Heart right ventricle (tissue), 16 donors: ENCODE data around the gene ABITRAM. TPM values are rescaled to one million over a fixed set of nuclear protein-coding genes. Genes with fewer than 3 reads are reported as not detected.

Source experiments
- ATAC-seq, 8 donors: fragments of 200-7000 bp; cut with Tn5 transposase; one replicate each; pipeline ENCODE4 v1.9.1; 2020; ENCODE audit warnings: mild to moderate bottlenecking in 8 of 8, moderate library complexity in 8 of 8, moderate number of reproducible peaks in 1 of 8
- DNase-seq, 2 donors: peaks; one replicate each; pipeline ENCODE4 v3.0.0-alpha.2; 2020
- H3K27ac ChIP-seq, 10 donors: fragments of 200-600 bp; sonication (generic) in 2 of 10; one replicate each; pipeline versions ENCODE4 v1.5.0 to v1.8.0; 2020 to 2022; ENCODE audit warnings: mild to moderate bottlenecking in 3 of 10
- H3K27me3 ChIP-seq, 7 donors: fragments of 200-600 bp; one replicate each; pipeline ENCODE4 v1.8.0; 2021 to 2022; ENCODE audit warnings: mild to moderate bottlenecking in 2 of 7
- H3K36me3 ChIP-seq, 9 donors: fragments of 200-600 bp; sonication (generic) in 1 of 9; one replicate each; pipeline versions ENCODE4 v1.5.0 to v1.8.0; 2020 to 2022; ENCODE audit warnings: mild to moderate bottlenecking in 2 of 9
- H3K4me1 ChIP-seq, 9 donors: fragments of 200-600 bp; sonication (generic) in 1 of 9; one replicate each; pipeline versions ENCODE4 v1.5.0 to v1.8.0; 2020 to 2022; ENCODE audit warnings: mild to moderate bottlenecking in 4 of 9
- H3K4me3 ChIP-seq, 10 donors: fragments of 200-600 bp; sonication (generic) in 2 of 10; one replicate each; pipeline versions ENCODE4 v1.5.0 to v1.8.0; 2020 to 2022; ENCODE audit warnings: mild to moderate bottlenecking in 7 of 10, moderate library complexity in 2 of 10
- H3K9me3 ChIP-seq, 11 donors: fragments of 200-600 bp in 10 of 11; sonication (generic) in 2 of 11; one replicate each; pipeline versions ENCODE4 v1.5.0 to v1.8.0; 2013 to 2022; ENCODE audit warnings: mild to moderate bottlenecking in 2 of 11, control low read depth in 1 of 11, moderate library complexity in 1 of 11
- WGBS, 2 donors: extraction: QIAGEN DNeasy Blood & Tissue Kit; methylation state at CpG; one replicate each; pipeline ENCODE4 v1.1.7; 2013; ENCODE audit warnings: inconsistent platforms in 1 of 2; 5-methylcytosine and 5-hydroxymethylcytosine counted together
- intact Hi-C, 10 donors: fragments of 100-400 bp; cut with DNase I; formaldehyde crosslinking; loops; one replicate each; pipeline versions ENCODE4 v1.11.1 to v1.14.2; 2022
- polyA plus RNA-seq, 2 donors: library from polyadenylated mRNA; stranded (reverse); fragments of 200-250 nt; gene quantifications; one replicate each; pipeline ENCODE4 v1.2.3, GENCODE V29; 2013
- total RNA-seq, 10 donors: library from RNA; stranded (reverse); fragmentation: NEBNext Ultra II Directional in 3 of 10; extraction: Animal tissue kit (Norgen Biotek cat#: 25700) in 3 of 10; gene quantifications; one replicate each; pipeline versions ENCODE4 v1.2.1 to v1.2.4, GENCODE V29; 2021 to 2023
- TF ChIP-seq, protein P1 (sequence below), 9 donors: fragments of 200-600 bp; sonication (generic) in 2 of 9; IDR thresholded peaks; one replicate each; pipeline versions ENCODE4 v1.5.0 to v1.8.0; 2021 to 2022; ENCODE audit warnings: antibody characterized with exemption in 9 of 9, mild to moderate bottlenecking in 5 of 9, moderate library complexity in 1 of 9
- donor health status: Arrhythmogenic right ventricular cardiomyopathy.
- donor health status: ischemic (EF 13 %, LVEDD 7.1; RV severe dilation, severe dysfunction).
- donor health status: healthy with polysubstance abuse.
- donor health status: DM: no; HTN: yes; CAD: no.
- donor health status: DM: no; HTN: no; CAD: no.
- donor health status: ischemic (EF 25% LVEDD 6.9; RV normal size, moderate dysfunction).
- donor health status: ischemic (EF 25% LVEDD 5.7; RV mildly dilated, moderate dysfunction).
- donor health status: healthy.
- donor health status: DM: yes; HTN: yes; CAD: no.
- donor health status: Ischemic cardiomyopathy.
- donor health status: ischemic (EF 35%, LVEDD 5.7; RV mildly dilated, moderate dysfunction).
- donor health status: nonischemic (EF 11% LVEDD 7.7; RV severe dilation, severe dysfunction).
- donor health status: DM: yes; HTN: yes; CAD: no.
- donor health status: PGD.
- donor health status: ischemic (EF 29% LVEDD 5.4; RV normal size, mild dysfunction).
- donor health status: nonischemic (EF 23%, LVEDD 6.1; RV moderate dilation, normal function).

The ABITRAM gene
- total and polyA plus RNA-seq, 12 donors = 9.1 to 17.7 (median 14.6) TPM

DNA sequence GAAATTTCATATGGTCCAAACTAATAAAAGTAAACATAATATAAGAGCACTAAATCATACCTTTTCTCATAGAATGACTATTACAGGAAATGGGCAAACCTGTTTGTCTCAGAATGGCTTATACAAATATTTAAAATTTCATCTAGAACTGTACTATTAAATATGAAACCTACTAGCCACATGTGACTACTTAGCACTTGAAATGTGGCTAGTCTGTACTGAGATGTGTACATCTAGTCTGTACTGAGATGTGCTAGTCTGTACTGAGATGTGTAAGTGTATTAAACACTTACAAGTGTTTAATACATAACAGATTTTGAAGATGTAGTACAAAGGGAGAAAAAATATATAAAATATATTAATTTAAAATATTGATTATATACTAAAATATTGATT, 22.4 kb downstream of the ABITRAM start:
- TF ChIP-seq, protein P1, sequence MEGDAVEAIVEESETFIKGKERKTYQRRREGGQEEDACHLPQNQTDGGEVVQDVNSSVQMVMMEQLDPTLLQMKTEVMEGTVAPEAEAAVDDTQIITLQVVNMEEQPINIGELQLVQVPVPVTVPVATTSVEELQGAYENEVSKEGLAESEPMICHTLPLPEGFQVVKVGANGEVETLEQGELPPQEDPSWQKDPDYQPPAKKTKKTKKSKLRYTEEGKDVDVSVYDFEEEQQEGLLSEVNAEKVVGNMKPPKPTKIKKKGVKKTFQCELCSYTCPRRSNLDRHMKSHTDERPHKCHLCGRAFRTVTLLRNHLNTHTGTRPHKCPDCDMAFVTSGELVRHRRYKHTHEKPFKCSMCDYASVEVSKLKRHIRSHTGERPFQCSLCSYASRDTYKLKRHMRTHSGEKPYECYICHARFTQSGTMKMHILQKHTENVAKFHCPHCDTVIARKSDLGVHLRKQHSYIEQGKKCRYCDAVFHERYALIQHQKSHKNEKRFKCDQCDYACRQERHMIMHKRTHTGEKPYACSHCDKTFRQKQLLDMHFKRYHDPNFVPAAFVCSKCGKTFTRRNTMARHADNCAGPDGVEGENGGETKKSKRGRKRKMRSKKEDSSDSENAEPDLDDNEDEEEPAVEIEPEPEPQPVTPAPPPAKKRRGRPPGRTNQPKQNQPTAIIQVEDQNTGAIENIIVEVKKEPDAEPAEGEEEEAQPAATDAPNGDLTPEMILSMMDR (IDR thresholded peaks at IDR 0.05) = no peak
- Histone ChIP-seq H3K9me3 (no peaks in the 10 kb centered on the region), H3K27ac (peak overlapping the region in 1 of 10 donors; percentile 8), H3K4me3 (no peak overlapping the region), H3K36me3 (peaks cover 0 to 18% (median 0%) of the 10 kb centered on the region in 9 donors), H3K4me1 (peaks cover 0 to 41% (median 13%) of the 10 kb centered on the region in 9 donors), H3K27me3 (no peaks in the 10 kb centered on the region)
- DNase-seq = no peak
- intact Hi-C loops = loop anchor here in 1 of 10 donors (10.0 kb wide), 1 partner anchor 72 kb away; no protein-coding TSS in a partner anchor
- ATAC-seq = no peak

DNA sequence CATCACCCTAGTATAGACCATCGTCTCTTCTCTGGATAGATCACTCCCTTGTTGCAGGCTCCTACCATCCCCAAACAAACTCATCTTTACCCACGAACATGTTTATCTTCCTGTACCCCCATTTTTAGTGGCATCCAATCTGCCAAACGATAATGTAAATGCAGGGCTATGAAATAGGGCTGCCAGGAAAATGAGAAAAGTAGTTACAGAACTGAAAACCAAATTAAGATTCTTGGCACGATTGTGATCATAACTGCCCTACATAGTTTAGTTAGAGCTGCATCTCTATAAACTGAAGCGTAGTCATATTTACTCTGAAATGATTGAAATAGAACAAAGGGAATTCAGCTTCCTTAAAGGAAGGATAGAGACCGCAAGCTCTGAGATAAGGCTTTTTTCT, 26.1 kb downstream of the ABITRAM start:
- 66 to 68% methylated on average over 6 of the region's 6 CpGs for WGBS, 2 donors

DNA sequence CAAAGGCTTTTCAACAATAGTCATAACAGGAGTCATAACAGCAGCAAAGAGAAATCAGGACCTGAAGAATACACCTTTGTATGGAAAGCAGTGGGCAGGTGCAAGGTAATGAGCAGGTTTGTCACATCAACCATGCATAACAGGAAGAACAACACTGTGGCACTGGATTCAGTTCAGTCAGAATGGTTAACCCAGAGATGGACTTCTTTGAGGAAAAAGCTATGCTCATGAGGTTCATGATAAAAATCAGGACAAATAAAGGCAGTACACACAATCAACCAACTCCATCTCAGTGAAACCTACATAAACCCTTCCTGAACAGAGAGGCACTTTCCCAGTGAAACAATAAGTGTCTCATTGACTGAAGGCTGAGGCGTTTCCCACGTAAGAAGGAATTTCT, 27.0 kb downstream of the ABITRAM start:
- H3K4me3 ChIP-seq = no peak overlapping the region
- intact Hi-C loops = loop anchor here in 2 of 10 donors (10.0 kb wide), 2 partner anchors 46 to 54 kb away; partner anchors contain the start of gene CTNNAL1 (in 1 of the 2)

More for the DNA sequence above, 26.1 kb downstream of the ABITRAM start:
- TF ChIP-seq, protein P1 (IDR thresholded peaks at IDR 0.05) = no peak
- intact Hi-C loops = loop anchor here in 2 of 10 donors (10.0 kb wide), 2 partner anchors 46 to 54 kb away; partner anchors contain the start of gene CTNNAL1 (in 1 of the 2)
- H3K27ac ChIP-seq = no peak overlapping the region
- no peak overlapping the region for H3K4me3 ChIP-seq
- DNase-seq = no peak
- H3K9me3 ChIP-seq = no peaks in the 10 kb centered on the region
- ATAC-seq = no peak
- no peaks in the 10 kb centered on the region for H3K27me3 ChIP-seq
- peaks cover 0 to 44% (median 0%) of the 10 kb centered on the region in 9 donors for H3K36me3 ChIP-seq
- H3K4me1 ChIP-seq = peaks cover 0 to 37% (median 14%) of the 10 kb centered on the region in 9 donors

DNA sequence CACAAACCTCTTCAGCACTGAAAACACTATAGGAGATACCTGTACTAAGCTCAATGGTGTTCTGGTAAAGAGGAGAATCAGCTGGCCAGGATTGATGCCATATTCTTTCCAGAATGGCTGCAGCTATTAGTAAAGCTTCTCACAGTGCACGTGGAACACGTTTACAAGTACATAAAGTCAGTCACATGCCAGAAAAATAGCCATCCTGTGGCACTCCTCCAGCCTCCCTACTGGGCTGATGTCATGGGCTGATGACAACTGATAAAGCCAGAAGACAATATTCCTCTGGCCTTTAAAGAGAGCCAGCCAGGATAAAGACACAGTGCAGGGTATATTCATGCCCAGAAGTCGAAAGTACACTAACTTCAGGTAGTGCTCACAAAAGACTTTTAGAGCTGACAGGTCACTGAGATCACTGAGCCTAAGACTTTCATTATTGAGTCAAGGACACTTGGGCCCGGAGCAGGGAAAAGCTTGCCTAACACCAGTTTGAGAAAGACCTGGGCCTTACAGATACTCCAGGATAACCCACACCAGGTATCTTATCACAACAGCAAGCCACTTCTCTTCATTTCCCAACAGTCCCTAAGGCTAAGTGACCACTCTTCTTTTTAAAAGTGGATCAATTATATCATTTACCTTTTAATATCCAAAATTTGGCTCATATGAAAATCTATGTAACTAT, 29.4 kb downstream of the ABITRAM start:
- Histone ChIP-seq H3K4me3 (no peak overlapping the region), H3K27me3 (no peaks in the 10 kb centered on the region), H3K9me3 (no peaks in the 10 kb centered on the region), H3K27ac (peak overlapping the region in 8 of 10 donors; percentile 16 to 69 (median 46)), H3K4me1 (peaks cover 0 to 54% (median 22%) of the 10 kb centered on the region in 9 donors), H3K36me3 (peaks cover 0 to 67% (median 0%) of the 10 kb centered on the region in 9 donors)
- WGBS, 2 donors = 25 to 40% methylated on average over 4 of the region's 4 CpGs
- ATAC-seq (peak in 7 of 8 donors; percentile 44 to 78 (median 68)), DNase-seq (peak in 1 of 2 donors; percentile 23)
- intact Hi-C loops = loop anchor here in 2 of 10 donors (10.0 kb wide), 2 partner anchors 49 to 51 kb away; partner anchors contain the start of gene CTNNAL1 (in 1 of the 2)
- TF ChIP-seq, protein P1 (IDR thresholded peaks at IDR 0.05) = no peak

More for the DNA sequence above, 27.0 kb downstream of the ABITRAM start:
- Histone ChIP-seq H3K27me3 (no peaks in the 10 kb centered on the region), H3K36me3 (peaks cover 0 to 52% (median 0%) of the 10 kb centered on the region in 9 donors), H3K27ac (peak overlapping the region in 2 of 10 donors; percentile 9 to 25), H3K4me1 (peaks cover 0 to 34% (median 12%) of the 10 kb centered on the region in 9 donors), H3K9me3 (no peaks in the 10 kb centered on the region)
- 86 to 88% methylated on average over 2 of the region's 2 CpGs for WGBS, 2 donors
- ATAC-seq (no peak), DNase-seq (no peak)
- TF ChIP-seq, protein P1 (IDR thresholded peaks at IDR 0.05) = no peak
